Raji (cell line): ENCODE measurements around the gene CST3.

Experiments
- POLR2A ChIP-seq: IDR thresholded peaks from 2 replicates; pipeline ENCODE4 v1.6.1; 2011; ENCODE audit warnings: low read depth, low read length, control low read depth; ENCODE audit not compliant: insufficient read depth

Gene CST3

DNA sequence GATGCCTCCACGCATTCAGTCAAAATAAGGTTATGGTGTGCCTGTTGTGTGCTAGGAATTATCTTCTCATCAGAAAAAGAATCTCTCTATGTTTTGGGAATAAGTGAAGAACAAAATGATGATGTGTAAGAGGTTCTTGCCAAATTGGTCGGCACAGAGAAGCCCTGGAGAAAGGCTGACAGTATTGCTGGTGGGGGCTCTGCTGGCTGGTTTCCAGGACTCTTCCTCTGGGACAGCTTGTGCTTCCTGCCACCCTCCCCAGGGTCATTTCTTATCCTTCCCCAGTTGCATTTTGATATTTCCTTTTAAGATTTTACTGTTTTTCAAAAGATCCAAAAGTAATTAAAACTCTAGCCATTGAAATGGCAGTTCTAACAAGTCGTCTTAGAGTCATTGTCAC is 28.9 kb upstream of the CST3 start:
- no peak for TF ChIP-seq POLR2A

DNA sequence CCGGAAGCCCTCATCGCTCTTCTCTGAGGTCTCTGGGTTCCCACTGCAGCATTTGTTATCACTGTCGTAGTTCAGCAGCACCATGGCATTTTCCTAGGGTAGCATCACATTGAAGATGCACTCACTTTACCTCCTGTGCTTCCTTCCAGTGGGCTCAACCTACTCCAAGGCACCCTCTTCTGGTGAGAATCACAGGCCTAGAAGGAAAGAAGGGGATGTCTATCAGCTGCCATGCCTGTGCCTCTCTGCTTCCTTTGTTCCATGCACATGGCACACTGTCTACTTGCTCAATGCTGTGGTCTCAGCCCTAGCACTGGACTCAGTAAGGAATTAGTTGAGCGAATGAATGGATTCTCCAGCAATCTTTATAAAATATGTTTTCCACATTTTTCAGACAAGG is 28.4 kb upstream of the CST3 start:
- TF ChIP-seq POLR2A: no peak

DNA sequence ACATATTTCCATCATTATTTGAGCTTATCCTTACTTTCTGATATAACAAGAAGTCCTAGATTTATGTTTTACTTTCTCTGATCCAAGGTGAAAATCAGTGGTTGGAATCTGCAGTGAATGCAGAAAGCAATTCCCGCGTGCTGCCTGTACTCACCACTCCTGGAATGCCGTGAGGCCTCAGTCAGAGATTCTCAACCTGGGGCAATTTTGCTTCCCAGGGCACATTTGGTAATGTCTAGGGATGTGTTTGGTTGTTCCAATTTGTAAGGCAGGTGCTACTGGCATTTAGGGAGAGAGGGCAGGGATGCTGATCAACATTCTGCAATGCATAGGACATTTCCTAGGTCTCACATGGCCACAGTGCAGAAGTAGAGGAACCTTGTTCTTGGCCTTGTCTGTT is 27.2 kb upstream of the CST3 start:
- no peak for TF ChIP-seq POLR2A

DNA sequence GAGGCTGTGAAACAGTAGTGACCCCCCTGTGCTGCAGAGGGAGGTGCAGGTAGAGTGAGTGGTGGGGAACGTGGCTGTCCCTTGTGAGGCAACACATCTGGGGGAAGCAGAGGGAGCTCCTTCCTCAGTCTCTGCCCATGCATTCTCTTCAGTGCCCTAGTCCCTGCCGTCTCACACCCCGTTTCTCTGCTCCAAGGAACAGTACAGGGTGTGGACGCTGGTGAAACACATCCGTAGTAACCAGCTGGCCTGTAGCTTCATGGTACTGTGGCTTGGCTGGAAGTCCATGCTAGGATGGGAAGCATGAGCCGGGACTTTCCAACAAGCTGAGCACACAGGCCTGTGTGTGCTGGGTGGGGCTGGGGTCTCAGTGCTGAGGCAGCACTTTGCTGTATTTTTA is 25.4 kb upstream of the CST3 start:
- TF ChIP-seq POLR2A: no peak

DNA sequence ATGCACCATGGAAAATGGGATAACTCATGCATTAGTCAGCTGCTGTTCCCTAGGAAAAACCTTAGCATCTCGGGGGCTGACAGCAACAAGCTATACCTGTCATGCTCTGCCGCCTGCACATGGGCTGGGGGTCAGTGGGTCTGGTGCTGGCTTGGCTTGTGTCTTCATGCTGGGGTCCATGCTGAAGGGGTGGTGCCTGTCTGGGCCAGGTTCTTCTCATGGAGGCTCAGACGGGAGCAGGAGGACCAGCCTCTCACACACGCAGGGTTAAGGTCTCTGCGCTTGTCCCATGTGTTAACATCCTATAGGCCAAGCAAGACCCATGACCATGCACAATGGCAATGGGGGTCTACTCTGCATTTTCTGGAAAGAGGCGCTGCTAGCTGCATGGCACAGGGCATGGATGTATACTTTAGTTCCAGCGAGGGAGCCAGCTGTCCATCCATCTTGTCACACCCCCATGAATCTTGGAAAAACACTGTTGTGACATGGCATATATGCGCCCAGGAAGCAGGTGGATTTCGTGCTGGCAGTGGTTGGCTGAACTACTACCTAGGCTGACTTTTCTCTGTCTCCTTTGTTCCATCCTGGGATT is 24.6 kb upstream of the CST3 start:
- no peak for TF ChIP-seq POLR2A

DNA sequence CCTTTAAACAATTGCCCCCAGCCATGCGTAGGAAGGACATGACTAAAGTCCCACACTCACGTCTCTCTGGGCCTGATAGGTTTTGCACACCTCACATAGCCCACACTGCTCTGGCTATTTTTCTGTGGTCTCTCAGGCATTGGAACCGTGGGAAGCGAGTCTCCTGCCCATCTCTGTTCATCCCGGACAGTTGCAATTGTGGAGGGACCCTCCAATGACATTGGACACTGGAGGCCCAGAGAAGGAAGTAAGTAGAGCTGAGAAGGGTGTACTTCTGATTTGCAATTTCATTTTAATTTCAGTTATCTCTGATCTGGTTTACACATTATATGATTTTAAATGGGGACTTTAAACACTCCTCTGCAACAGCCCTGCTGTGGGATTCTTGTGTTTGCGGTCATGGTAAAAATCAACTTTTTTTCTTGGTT is 23.3 kb upstream of the CST3 start:
- TF ChIP-seq POLR2A: no peak

DNA sequence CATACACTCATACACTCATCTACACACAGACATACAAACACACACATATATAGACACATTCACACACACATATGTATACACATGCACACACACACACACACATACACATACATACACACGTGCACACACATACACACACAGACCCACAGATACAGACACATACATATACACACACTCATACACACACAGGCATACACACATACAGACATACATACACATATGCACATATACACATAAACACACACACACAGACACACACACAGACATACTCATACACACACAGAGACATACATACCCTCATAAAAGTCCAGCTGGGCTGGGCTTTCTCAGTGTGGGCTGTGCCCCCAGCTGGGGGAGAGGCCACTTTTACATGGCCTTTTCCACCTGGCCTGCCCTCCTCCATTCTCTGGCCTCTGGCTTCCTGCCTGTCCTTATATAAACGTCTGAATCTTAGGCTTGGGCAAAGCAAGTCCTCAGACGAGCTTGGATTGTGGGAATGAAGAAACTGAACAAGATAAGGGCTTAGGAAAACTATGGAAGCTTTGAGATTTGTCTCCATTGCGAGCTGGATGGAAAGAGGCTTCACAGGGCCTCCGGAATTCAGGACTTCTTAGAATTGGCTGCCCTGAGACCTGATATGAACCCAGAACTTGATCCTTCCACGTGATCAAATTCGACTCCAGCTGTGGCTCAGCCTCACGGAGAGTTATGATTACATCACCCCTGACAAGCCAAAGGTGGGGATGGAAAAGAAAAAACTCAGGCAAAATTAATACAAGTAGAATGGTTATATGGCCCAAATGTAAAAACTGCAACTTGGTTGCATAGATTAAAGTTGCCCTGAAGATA is 22.5 kb upstream of the CST3 start:
- TF ChIP-seq POLR2A: no peak

DNA sequence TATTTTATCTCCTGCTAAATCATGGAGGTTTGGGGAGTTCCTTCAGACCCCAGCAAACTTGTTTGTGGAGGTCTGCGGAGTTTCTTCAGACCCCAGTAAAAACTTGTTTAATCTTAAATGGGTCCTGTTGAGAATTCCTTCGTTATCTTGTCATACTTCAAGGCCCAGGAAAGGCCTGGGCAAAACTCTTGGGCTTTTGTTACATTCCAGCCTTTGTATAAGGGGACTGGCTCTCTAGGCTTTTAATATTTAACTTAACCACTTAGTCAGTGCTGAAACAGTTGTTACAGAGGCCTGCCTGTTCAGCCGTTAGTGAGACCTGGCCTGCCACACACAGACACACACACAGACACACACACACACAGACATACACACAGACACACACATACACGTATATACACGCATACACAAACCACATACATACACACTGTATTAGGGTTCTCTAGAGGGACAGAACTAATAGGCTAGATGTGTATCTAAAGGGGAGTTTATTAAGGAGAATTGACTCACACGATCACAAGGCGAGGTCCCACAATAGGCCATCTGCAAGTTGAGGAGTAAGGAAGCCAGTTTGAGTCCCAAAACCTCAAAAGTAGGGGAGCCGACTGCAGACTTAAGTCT is 21.3 kb upstream of the CST3 start:
- TF ChIP-seq POLR2A: no peak

DNA sequence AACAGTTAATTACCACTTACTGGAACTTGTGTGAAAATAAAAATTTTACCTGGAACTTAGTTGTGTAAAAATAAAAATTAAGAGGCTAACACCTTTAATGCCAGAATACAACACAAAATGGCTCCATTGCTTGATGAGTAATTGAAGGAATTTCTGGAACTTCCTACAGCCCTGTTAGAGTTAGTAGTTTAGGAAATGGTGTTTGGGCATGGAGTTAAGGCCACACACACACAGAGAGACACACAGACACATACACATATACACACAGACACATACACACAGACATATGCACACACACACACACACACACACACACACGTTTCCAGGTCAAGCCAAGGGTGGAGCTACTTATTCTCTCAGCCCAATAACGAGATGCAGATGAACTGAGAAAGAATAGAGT is 20.6 kb upstream of the CST3 start:
- TF ChIP-seq POLR2A: no peak

DNA sequence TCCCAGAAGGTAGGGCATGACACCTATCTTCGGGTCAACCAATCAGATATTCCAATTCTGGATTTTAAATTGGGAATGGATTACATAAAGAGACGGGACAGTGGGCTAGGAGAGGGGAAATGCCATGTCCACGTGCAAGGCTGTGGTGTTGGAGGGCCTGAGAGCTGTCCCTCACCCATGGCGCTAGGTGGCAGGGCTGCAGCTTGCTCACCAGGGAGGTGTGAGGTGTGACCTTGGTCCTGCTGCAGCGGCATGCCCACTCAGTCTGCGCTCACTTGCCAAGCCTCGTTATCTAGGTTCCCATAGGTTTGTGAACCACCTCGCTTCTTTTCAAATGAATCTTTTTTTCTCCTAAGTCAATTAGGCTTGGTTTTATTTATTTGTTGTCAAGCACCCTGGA is 19.4 kb upstream of the CST3 start:
- TF ChIP-seq POLR2A: no peak

DNA sequence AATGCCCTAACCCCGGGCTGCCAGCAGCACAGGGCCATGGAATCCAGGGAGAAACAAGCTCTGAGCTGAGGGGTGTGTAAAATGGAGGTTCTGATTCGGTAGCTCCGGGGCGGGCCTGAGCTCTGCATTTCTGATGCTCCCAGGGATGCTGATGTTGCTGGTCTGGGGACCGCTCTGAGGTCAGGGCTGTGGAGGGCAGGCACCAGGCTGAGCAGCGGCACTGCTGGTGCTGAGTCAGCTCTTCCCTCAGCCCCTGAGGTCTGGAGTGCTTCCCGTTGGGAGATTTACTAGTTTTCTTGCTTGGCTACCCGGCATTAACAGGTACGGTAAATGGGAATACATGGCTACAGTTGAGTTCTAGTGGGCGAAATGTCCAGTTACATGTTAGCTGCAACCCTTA is 18.6 kb upstream of the CST3 start:
- no peak for TF ChIP-seq POLR2A

DNA sequence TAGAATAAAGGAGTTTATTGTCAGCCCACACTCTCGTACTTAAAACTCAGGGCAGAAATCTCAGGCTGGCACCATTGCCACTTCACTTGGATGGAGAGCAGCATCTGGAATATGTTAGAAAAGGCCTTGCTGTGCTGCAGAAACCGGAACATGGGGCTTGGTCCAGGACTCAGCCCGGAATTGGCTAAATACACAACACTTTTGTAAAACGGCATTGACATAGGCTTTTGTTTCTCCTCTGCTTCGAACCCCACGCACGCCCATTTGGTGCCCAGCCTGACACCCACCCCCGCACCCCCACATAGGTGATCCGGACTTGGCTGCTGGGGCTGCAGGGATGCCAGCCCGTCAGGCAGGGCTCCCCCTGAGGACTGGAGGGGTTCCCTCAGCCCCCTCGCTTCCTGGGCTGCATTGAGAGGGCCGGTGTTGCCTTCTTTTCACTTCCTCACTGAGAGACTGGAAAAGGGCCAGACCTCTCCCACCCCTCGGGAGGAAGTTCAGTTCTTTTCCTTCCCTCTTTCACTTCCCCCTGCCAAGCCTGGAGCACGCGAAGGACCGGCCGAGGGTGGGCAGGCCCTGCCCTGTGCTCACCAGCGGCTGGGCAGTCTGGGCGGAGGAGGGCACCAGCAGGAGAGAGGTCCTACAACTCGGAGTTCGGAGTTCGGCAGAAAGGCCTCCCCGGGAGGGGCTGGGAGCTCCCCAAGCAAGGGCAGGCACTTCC is 17.9 kb upstream of the CST3 start:
- no peak for TF ChIP-seq POLR2A

DNA sequence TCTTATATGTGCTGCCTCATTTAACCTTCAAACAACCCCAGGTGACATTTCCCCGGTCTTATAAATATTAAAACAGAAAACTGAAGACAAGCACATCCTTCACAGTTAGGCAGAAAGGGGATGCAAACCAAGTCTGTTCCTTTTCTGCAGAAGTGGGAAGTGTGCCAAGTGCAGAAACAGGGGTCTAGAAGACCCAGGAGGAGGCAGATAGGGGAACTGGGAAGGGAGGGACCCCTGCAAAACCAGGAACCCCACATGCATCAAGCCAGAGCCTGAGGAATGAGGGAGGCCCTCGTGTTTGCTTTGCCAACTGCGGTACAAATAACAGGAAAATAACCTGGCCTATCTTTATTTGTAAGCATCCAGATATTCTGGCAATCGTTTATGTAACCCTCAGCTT is 17.0 kb upstream of the CST3 start:
- no peak for TF ChIP-seq POLR2A

DNA sequence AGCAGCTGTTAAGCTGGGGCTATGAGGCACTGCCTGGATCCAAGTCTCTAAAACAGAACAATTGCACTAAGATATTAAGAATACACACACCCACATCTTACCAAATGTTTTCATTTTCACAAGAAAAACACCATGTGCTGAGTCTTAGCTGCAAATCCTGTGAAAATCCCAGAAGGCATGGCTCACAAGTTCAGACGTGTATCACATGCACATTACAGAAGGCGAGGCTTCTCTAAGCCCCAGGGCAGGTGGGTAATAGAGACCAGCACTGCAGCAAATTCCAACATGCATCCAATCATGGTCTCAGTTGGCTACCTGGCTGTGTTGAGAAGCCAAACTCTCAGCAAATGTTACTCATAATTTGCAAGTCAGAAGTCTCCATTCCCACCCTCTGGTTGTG is 16.2 kb upstream of the CST3 start:
- no peak for TF ChIP-seq POLR2A

DNA sequence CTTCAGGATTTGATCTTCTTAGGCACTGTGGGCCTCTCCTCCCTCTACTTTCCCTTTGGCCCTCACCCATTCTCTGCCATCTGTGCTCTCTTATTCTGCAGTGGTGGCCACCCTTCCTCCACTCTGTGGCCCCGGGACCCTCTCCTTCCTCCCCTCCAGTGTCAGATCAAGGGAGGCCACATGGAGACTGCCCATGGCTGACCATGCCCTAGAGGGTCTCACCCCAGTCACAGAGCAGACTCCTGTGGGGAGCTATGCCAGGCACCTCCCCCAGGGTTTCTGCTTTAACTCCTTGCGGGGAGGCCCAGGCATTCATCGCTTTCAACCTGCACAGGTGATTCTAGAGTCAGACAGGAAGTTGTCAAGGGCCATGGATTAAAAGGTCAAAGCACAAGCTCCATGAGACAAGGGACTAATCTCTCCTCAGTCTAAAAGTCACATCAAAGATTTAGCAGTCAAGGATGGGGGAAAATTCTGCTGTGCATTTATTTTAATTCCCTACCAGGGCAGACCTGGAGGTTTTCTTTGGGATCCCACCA is 15.7 kb upstream of the CST3 start:
- no peak for TF ChIP-seq POLR2A
